HEK293 (cell line): ENCODE data around the gene ZBTB44.

ENCODE experiments used
- CTCF ChIA-PET: fragments of 350-600 bp; formaldehyde crosslinking; extraction: SDS; loops from one replicate; lab custom pipeline; 2021; ENCODE audit warnings: antibody characterized with exemption; lab: Yijun Ruan, JAX
- POLR2A ChIA-PET: fragments of 300-600 bp; formaldehyde crosslinking; extraction: SDS; loops from one replicate; lab custom pipeline; 2020; ENCODE audit warnings: antibody characterized with exemption, inconsistent platforms; lab: Yijun Ruan, JAX
- H3K27ac ChIP-seq: fragments of 200-500 bp; sonication (Bioruptor generic); 2 replicates; pipeline ENCODE4 v1.5.1; 2014; ENCODE audit warnings: low read depth, low read length, control low read depth, inconsistent platforms; ENCODE audit errors: extremely low read depth
- H3K36me3 ChIP-seq, 2 experiments: fragments of 200-500 bp in 1 of 2; sonication (Bioruptor generic) in 1 of 2; 1 replicate in 1 of 2; 2 replicates in 1 of 2; pipeline ENCODE4 v1.5.1; 2014 to 2017; ENCODE audit warnings: inconsistent platforms in 2 of 2, low read length in 2 of 2; ENCODE audit not compliant: control insufficient read depth in 2 of 2, insufficient read depth in 1 of 2
- H3K4me1 ChIP-seq: fragments of 200-500 bp; sonication (Bioruptor generic); 2 replicates; pipeline ENCODE4 v1.5.1; 2014; ENCODE audit warnings: mild to moderate bottlenecking, low read length, inconsistent platforms; ENCODE audit not compliant: control insufficient read depth, insufficient read depth
- H3K4me3 ChIP-seq: 2 replicates; pipeline ENCODE4 v1.5.1; 2011; ENCODE audit warnings: low read depth, mild to moderate bottlenecking, control low read depth, low read length, moderate library complexity
- H3K9me3 ChIP-seq: fragments of 200-500 bp; sonication (Bioruptor generic); 2 replicates; pipeline ENCODE4 v1.5.1; 2014; ENCODE audit warnings: low read depth, low read length, inconsistent platforms; ENCODE audit not compliant: control insufficient read depth, insufficient read depth
- GLIS2 ChIP-seq: fragments of 450-650 bp; formaldehyde crosslinking; IDR thresholded peaks from 2 replicates; pipeline ENCODE4 v1.5.1; 2016; ENCODE audit warnings: missing biosample characterization, missing genetic modification characterization
- KLF16 ChIP-seq: fragments of 450-650 bp; formaldehyde crosslinking; IDR thresholded peaks from 2 replicates; pipeline ENCODE4 v1.5.1; 2017; ENCODE audit warnings: missing biosample characterization, missing genetic modification characterization
- KLF17 ChIP-seq: fragments of 450-650 bp; formaldehyde crosslinking; IDR thresholded peaks from 2 replicates; pipeline ENCODE4 v1.5.1; 2016; ENCODE audit warnings: missing biosample characterization, missing genetic modification characterization
- PRDM6 ChIP-seq: fragments of 450-650 bp; formaldehyde crosslinking; IDR thresholded peaks from 2 replicates; pipeline ENCODE4 v1.5.1; 2017; ENCODE audit warnings: missing biosample characterization, missing genetic modification characterization
- ZNF133 ChIP-seq: fragments of 450-650 bp; formaldehyde crosslinking; IDR thresholded peaks from 2 replicates; pipeline ENCODE4 v1.5.1; 2016; ENCODE audit warnings: missing biosample characterization, missing genetic modification characterization
- ZNF19 ChIP-seq: fragments of 450-650 bp; formaldehyde crosslinking; IDR thresholded peaks from 2 replicates; pipeline ENCODE4; 2016; ENCODE audit warnings: missing biosample characterization, missing genetic modification characterization, low read depth
- ZNF202 ChIP-seq: fragments of 450-650 bp; formaldehyde crosslinking; IDR thresholded peaks from 2 replicates; pipeline ENCODE4 v1.5.1; 2016; ENCODE audit warnings: missing biosample characterization, missing genetic modification characterization, borderline replicate concordance
- ZNF302 ChIP-seq: fragments of 450-650 bp; formaldehyde crosslinking; IDR thresholded peaks from 2 replicates; pipeline ENCODE4 v1.5.1; 2016; ENCODE audit warnings: missing biosample characterization, missing genetic modification characterization, low read depth
- ZNF324 ChIP-seq: fragments of 450-650 bp; formaldehyde crosslinking; IDR thresholded peaks from 2 replicates; pipeline ENCODE4 v1.5.1; 2016; ENCODE audit warnings: missing biosample characterization, missing genetic modification characterization
- ZNF366 ChIP-seq: fragments of 450-650 bp; formaldehyde crosslinking; conservative IDR thresholded peaks from 2 replicates; pipeline ENCODE4 v1.5.1; 2016; ENCODE audit warnings: missing biosample characterization, missing genetic modification characterization
- ZNF654 ChIP-seq: fragments of 450-650 bp; formaldehyde crosslinking; IDR thresholded peaks from 2 replicates; pipeline ENCODE4 v1.5.1; 2016; ENCODE audit warnings: low read depth, missing biosample characterization, missing genetic modification characterization
- ZNF658 ChIP-seq: fragments of 450-650 bp; formaldehyde crosslinking; IDR thresholded peaks from 2 replicates; pipeline ENCODE4; 2016; ENCODE audit warnings: missing biosample characterization, missing genetic modification characterization
- ZNF692 ChIP-seq: fragments of 450-650 bp; formaldehyde crosslinking; IDR thresholded peaks from 2 replicates; pipeline ENCODE4 v1.5.1; 2016; ENCODE audit warnings: missing biosample characterization, missing genetic modification characterization
- ZNF785 ChIP-seq: fragments of 450-650 bp; formaldehyde crosslinking; IDR thresholded peaks from 2 replicates; pipeline ENCODE4 v1.5.1; 2016; ENCODE audit warnings: missing biosample characterization, missing genetic modification characterization
- ZNF843 ChIP-seq: fragments of 450-650 bp; formaldehyde crosslinking; IDR thresholded peaks from 2 replicates; pipeline ENCODE4 v1.5.1; 2016; ENCODE audit warnings: missing biosample characterization, missing genetic modification characterization

The ZBTB44 gene

GRCh38 chr11:130212431-130212961 is 102.2 kb downstream of the ZBTB44 start:
- H3K4me1 ChIP-seq = no peaks in the 10 kb centered on the region
- H3K36me3 ChIP-seq = no peaks in the 10 kb centered on the region
- no peaks in the 10 kb centered on the region for H3K9me3 ChIP-seq
- CTCF ChIA-PET = interaction anchor here (0.6 to 2.8 kb wide), 35 partner anchors 9 to 683 kb away, joined by 3 to 68 read pairs (median 4); partner anchors contain the start of gene ADAMTS8
- POLR2A ChIA-PET = interaction anchor here (1.0 kb wide), 1 partner anchor 219 kb away, joined by 3 read pairs; no protein-coding TSS in a partner anchor
- no peak for TF ChIP-seq PRDM6 (tag by site-specific recombination)
- TF ChIP-seq ZNF654 (tag by site-specific recombination) = no peak
- TF ChIP-seq GLIS2 (tag by site-specific recombination) = no peak
- no peak for TF ChIP-seq ZNF133 (tag by site-specific recombination)
- no peak for TF ChIP-seq ZNF202 (tag by site-specific recombination)
- no peak for TF ChIP-seq ZNF366 (tag by site-specific recombination)
- TF ChIP-seq ZNF658 (tag by site-specific recombination) = no peak
- TF ChIP-seq ZNF843 = no peak
- no peak overlapping the region for H3K4me3 ChIP-seq
- H3K27ac ChIP-seq = no peak overlapping the region

GRCh38 chr11:130211781-130212401 is 102.8 kb downstream of the ZBTB44 start:
- POLR2A ChIA-PET = no interaction called here
- Histone ChIP-seq H3K27ac (no peak overlapping the region), H3K4me1 (no peaks in the 10 kb centered on the region), H3K4me3 (no peak overlapping the region)
- TF ChIP-seq KLF16 (tag by site-specific recombination) (no peak), ZNF302 (tag by site-specific recombination) (no peak)
- TF ChIP-seq, all 188 proteins: peak for 0
- Histone ChIP-seq H3K9me3 (no peaks in the 10 kb centered on the region), H3K36me3 (no peaks in the 10 kb centered on the region)
- CTCF ChIA-PET = interaction anchor here (0.6 to 2.8 kb wide), 9 partner anchors 10 to 650 kb away, joined by 4 to 68 read pairs (median 5); partner anchors contain the start of gene ADAMTS8

GRCh38 chr11:130211144-130211543 is 103.6 kb downstream of the ZBTB44 start:
- H3K27ac ChIP-seq = no peak overlapping the region
- POLR2A ChIA-PET = no interaction called here
- CTCF ChIA-PET = interaction anchor here (0.7 to 2.8 kb wide), 2 partner anchors 220 to 628 kb away, joined by 3 to 68 read pairs; partner anchors contain the start of gene ADAMTS8
- no peak overlapping the region for H3K4me3 ChIP-seq
- TF ChIP-seq ZNF19 (tag by site-specific recombination) = no peak
- TF ChIP-seq ZNF692 (tag by site-specific recombination) = no peak
- TF ChIP-seq ZNF324 (tag by site-specific recombination) = no peak
- no peak for TF ChIP-seq ZNF785 (tag by site-specific recombination)
- no peak for TF ChIP-seq KLF17 (tag by site-specific recombination)
- H3K36me3 ChIP-seq = no peaks in the 10 kb centered on the region
- H3K4me1 ChIP-seq = no peaks in the 10 kb centered on the region
- no peaks in the 10 kb centered on the region for H3K9me3 ChIP-seq
